Right lobe of liver (tissue), 6 donors: ENCODE measurements around the gene MAST4. TPM values are rescaled to one million over a fixed set of nuclear protein-coding genes. Genes with fewer than 3 reads are reported as not detected.

ENCODE experiments used
- ATAC-seq, 4 donors: fragments of 200-7000 bp; cut with Tn5 transposase; one replicate each; pipeline ENCODE4 v1.9.1; 2020; ENCODE audit warnings: mild to moderate bottlenecking in 4 of 4, moderate library complexity in 4 of 4
- DNase-seq, 3 donors: peaks; one replicate each; pipeline ENCODE4 v3.0.0-alpha.2; 2020
- H3K27ac ChIP-seq, 3 donors: fragments of 200-600 bp; one replicate each; pipeline ENCODE4 v1.8.0; 2022
- H3K27me3 ChIP-seq, 2 donors: fragments of 200-600 bp; one replicate each; pipeline ENCODE4 v1.8.0; 2022
- H3K36me3 ChIP-seq, 4 donors: fragments of 200-600 bp; sonication (generic) in 1 of 4; one replicate each; pipeline versions ENCODE4 v1.5.1 to v1.8.0; 2017 to 2022; ENCODE audit warnings: control low read depth in 1 of 4
- H3K4me1 ChIP-seq, 4 donors: fragments of 200-600 bp; sonication (generic) in 1 of 4; one replicate each; pipeline versions ENCODE4 v1.5.1 to v1.8.0; 2017 to 2022; ENCODE audit warnings: control low read depth in 1 of 4
- H3K4me3 ChIP-seq, 3 donors: fragments of 200-600 bp; one replicate each; pipeline ENCODE4 v1.8.0; 2022
- H3K9me3 ChIP-seq, 4 donors: fragments of 200-600 bp; sonication (generic) in 1 of 4; one replicate each; pipeline versions ENCODE4 v1.5.1 to v1.8.0; 2017 to 2022; ENCODE audit warnings: control low read depth in 1 of 4
- POLR2A ChIP-seq: fragments of 450-650 bp; IDR thresholded peaks from one replicate; pipeline ENCODE4 v1.6.1; 2017; ENCODE audit warnings: antibody characterized with exemption, mild to moderate bottlenecking
- WGBS: methylation state at CpG from one replicate; pipeline ENCODE4 v1.1.6; 2018; ENCODE audit warnings: low coverage, low lambda C conversion rate; ENCODE audit not compliant: insufficient coverage; ENCODE audit errors: missing lambda C conversion rate; 5-methylcytosine and 5-hydroxymethylcytosine counted together
- intact Hi-C, 2 donors: fragments of 100-400 bp; cut with DNase I; formaldehyde crosslinking; loops; one replicate each; pipeline versions ENCODE4 v1.11.2 to v1.14.1; 2022
- total RNA-seq, 6 experiments: library from RNA; depleted of rRNA in 2 of 6; stranded (reverse); fragments of >200 nt in 2 of 6; fragmentation: NEBNext Ultra II Directional in 3 of 6; extraction: Animal tissue kit (Norgen Biotek cat#: 25700) in 3 of 6; gene quantifications; one replicate each; pipeline versions ENCODE4 v1.1.0 to v1.2.4, GENCODE V29; 2016 to 2023
- TF ChIP-seq, protein P1 (sequence below), 4 donors: fragments of 200-600 bp in 3 of 4; fragments of 450-650 bp in 1 of 4; IDR thresholded peaks; one replicate each; pipeline versions ENCODE4 v1.5.1 to v1.8.0; 2016 to 2022; ENCODE audit warnings: antibody characterized with exemption in 4 of 4, mild to moderate bottlenecking in 2 of 4
- donor health status: DM: no; HTN: yes; CAD: no.
- donor health status: DM: no; HTN: no; CAD: no.
- donor health status: DM: no; HTN: no; CAD: no.
- donor health status: DM: no; HTN: yes; CAD: no.
- donor health status: DM: no; HTN: yes; CAD: no.

The MAST4 gene
- total RNA-seq, 6 experiments from 2014 or later = 9.4 to 23.5 (median 13.9) TPM

DNA sequence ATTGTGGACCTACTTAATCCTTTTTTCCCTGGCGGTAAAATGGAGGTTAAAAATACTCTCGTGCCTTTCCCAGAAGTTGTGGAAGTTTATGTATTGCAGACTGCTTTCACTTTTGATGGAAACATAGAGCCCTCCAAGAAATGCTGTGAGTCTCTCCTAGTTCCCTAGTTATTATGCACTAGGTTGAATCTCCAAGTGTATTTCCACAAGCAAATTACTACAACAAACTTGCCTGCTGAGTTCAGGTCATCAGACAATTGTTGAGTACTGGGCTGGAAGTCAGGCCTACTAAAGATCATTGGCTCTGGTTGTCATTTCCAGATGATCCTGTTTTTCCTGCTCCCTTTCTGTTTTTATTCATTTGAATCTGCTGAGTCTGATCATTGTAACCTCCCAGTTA lies 496.3 kb downstream of the MAST4 start:
- WGBS = 42% methylated on average over 2 of the region's 2 CpGs
- Histone ChIP-seq H3K4me3 (no peak overlapping the region), H3K4me1 (peaks cover 0 to 27% (median 9%) of the 10 kb centered on the region in 4 donors), H3K9me3 (no peaks in the 10 kb centered on the region), H3K27me3 (no peaks in the 10 kb centered on the region), H3K27ac (no peak overlapping the region), H3K36me3 (no peaks in the 10 kb centered on the region)
- no peak for DNase-seq
- no peak for TF ChIP-seq POLR2A
- TF ChIP-seq, protein P1, sequence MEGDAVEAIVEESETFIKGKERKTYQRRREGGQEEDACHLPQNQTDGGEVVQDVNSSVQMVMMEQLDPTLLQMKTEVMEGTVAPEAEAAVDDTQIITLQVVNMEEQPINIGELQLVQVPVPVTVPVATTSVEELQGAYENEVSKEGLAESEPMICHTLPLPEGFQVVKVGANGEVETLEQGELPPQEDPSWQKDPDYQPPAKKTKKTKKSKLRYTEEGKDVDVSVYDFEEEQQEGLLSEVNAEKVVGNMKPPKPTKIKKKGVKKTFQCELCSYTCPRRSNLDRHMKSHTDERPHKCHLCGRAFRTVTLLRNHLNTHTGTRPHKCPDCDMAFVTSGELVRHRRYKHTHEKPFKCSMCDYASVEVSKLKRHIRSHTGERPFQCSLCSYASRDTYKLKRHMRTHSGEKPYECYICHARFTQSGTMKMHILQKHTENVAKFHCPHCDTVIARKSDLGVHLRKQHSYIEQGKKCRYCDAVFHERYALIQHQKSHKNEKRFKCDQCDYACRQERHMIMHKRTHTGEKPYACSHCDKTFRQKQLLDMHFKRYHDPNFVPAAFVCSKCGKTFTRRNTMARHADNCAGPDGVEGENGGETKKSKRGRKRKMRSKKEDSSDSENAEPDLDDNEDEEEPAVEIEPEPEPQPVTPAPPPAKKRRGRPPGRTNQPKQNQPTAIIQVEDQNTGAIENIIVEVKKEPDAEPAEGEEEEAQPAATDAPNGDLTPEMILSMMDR (IDR thresholded peaks at IDR 0.05) = no peak
- no peak for ATAC-seq
- intact Hi-C loops = no loop called here

DNA sequence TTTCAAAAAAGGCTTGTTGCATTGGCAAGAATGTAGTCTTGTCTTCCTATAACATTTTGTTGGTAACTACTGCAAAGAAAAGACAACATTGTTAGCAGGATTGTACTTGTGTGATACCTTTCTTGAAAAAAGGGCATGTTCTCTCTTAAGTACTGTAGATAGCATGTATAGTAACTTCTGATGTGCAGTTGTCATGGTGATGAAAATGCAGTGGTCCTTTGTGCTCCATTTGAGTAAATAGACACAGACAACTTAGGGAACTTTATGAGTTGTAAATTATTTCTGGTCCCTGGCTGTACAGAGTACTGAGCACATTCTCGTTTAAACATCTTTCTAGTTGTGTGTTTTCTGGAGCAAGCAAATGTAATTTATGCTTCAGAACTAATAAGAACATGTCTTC lies 497.1 kb downstream of the MAST4 start:
- H3K27ac ChIP-seq = no peak overlapping the region
- ATAC-seq = no peak
- intact Hi-C loops = no loop called here

DNA sequence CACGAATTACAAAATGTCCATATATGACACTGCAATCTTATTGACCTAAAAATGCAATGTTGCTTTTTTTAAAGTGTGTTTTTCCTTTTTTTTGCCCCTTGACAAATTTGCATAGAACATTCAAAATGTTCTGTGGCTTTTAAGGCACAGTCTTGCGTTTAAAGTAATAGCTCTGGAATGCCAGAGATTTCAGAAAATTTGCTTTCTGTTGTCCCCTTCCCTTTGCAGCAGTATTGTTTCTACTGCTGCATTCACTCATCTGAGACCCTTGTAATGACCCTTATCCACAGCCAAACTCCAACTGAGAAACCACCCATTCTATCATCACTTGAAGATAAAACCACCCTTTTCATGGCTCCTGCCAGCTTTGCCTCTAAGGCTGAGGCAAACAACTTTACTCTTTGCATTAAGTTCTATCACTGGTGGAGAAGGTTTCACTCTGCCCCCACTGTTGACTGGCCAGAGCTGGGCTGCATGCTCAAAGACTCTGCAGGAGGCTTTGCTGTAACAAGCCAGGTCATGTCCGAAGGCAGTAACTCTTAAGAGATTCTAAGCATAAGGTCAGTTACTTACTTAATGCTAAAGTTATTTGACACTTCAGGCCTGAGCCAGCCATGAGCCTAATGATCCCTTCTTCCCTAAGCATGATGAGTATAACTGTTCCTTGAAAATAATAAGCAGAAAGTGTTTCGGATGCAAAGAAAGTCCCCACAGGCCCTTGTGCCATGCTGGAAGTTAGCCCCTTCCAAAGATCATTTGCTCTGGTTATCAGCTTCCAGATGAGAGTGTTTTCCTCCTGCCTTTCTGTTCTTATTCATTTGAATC lies 498.5 kb downstream of the MAST4 start:
- DNase-seq = no peak
- WGBS = 42% methylated on average over 4 of the region's 4 CpGs
- intact Hi-C loops = no loop called here

More for the DNA sequence above, 497.1 kb downstream of the MAST4 start:
- 100% methylated on average over 1 of the region's 1 CpG for WGBS
- Histone ChIP-seq H3K9me3 (no peaks in the 10 kb centered on the region), H3K4me1 (peaks cover 0 to 27% (median 9%) of the 10 kb centered on the region in 4 donors), H3K36me3 (no peaks in the 10 kb centered on the region), H3K27me3 (no peaks in the 10 kb centered on the region), H3K4me3 (no peak overlapping the region)
- DNase-seq = no peak
- TF ChIP-seq POLR2A = no peak
- TF ChIP-seq, protein P1 (IDR thresholded peaks at IDR 0.05) = no peak

DNA sequence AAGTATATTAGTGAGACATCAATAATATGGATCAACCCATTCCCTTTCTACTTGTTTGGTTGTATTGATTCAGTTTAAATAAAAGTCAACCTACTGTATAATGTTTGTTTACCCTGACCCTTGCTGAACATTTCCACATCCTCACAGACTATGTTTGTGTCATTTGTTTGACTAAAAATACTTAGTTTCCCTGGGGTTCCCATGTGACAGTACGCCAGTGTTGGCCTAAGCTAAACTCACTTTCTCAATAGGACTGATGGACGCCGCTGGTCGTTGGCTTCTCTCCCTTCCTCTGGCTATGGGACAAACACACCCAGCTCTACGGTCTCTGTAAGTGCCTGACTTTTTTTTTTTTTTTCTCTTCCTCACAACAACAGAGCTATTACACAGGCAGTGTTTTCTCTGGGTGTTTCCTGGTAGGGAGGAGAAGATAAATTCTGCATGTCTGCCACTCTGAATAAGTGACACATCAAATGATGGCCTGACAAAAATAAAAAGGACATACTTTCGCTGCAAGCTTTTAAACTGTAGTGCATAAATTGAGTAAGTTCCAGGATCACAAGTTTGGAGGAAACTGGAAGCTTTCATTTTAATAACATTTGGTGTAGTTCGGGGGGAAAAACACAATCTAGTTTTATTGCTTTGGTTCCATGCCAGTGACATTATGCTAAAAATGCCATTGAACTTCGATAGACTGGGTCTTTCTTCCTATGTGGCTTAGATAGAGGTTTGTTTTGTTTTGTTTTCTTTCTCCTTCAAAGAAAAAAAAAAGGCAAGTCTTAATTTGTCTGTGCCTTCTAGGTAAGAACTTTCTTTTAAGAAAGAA lies 499.4 kb downstream of the MAST4 start:
- H3K36me3 ChIP-seq = no peaks in the 10 kb centered on the region
- DNase-seq (peak; percentile 77 to 91 (median 86)), ATAC-seq (peak; percentile 96 to 98 (median 97))
- H3K9me3 ChIP-seq = no peaks in the 10 kb centered on the region
- H3K4me3 ChIP-seq = peak overlapping the region in 1 of 3 donors; percentile 3
- H3K4me1 ChIP-seq = peaks cover 0 to 27% (median 9%) of the 10 kb centered on the region in 4 donors
- 3% methylated on average over 8 of the region's 8 CpGs for WGBS
- H3K27ac ChIP-seq = peak overlapping the region; percentile 49 to 63 (median 56)
- TF ChIP-seq, protein P1 (IDR thresholded peaks at IDR 0.05) = no peak
- TF ChIP-seq POLR2A = no peak
- intact Hi-C loops = no loop called here
- H3K27me3 ChIP-seq = no peaks in the 10 kb centered on the region

More for the DNA sequence above, 498.5 kb downstream of the MAST4 start:
- Histone ChIP-seq H3K36me3 (no peaks in the 10 kb centered on the region), H3K27ac (peak overlapping the region; percentile 32 to 63 (median 56)), H3K4me3 (no peak overlapping the region), H3K4me1 (peaks cover 0 to 27% (median 9%) of the 10 kb centered on the region in 4 donors), H3K9me3 (no peaks in the 10 kb centered on the region), H3K27me3 (no peaks in the 10 kb centered on the region)
- ATAC-seq = peak; percentile 5 to 45 (median 38)
- TF ChIP-seq, protein P1 (IDR thresholded peaks at IDR 0.05) = no peak
- TF ChIP-seq POLR2A = no peak
